SU-DHL-6 (cell line): ENCODE results near the gene MLLT10.

ENCODE experiments used
- CTCF ChIP-seq: fragments of 200-600 bp; sonication (generic); IDR thresholded peaks from one replicate; pipeline ENCODE4 v1.5.1; 2017; ENCODE audit warnings: antibody characterized with exemption, mild to moderate bottlenecking, low read length, moderate library complexity; ENCODE audit not compliant: insufficient read depth, poor library complexity, severe bottlenecking
- EZH2phosphoT487 ChIP-seq: fragments of 200-600 bp; sonication (generic), shearing (Covaris generic); conservative IDR thresholded peaks from 2 replicates; pipeline ENCODE4 v1.6.1; 2018; ENCODE audit warnings: mild to moderate bottlenecking, antibody characterized with exemption, low read length, moderate library complexity, mixed read lengths

- TF ChIP-seq CTCF (no peak), EZH2phosphoT487 (no peak)
Observed at GRCh38 chr10:21668831-21669230, 134.8 kb downstream of the MLLT10 start.
